GM12878 (cell line): ENCODE measurements around the gene PROSER2. TPM values are rescaled to one million over a fixed set of nuclear protein-coding genes. Genes with fewer than 3 reads are reported as not detected.

Source experiments
- ATAC-seq: fragments of 200-7000 bp; cut with Tn5 transposase; 3 replicates; pipeline ENCODE4 v1.9.1; 2020; ENCODE audit warnings: mild to moderate bottlenecking, moderate library complexity
- BruUV-seq: library from RNA; stranded (reverse); fragments of 400-500 nt; replicated peaks from 2 replicates; lab custom pipeline; 2021; lab: Mats Ljungman, UMichigan
- CTCF ChIA-PET: fragments of 300-600 bp; sonication (Branson Sonifier 250); formaldehyde crosslinking; extraction: SDS; loops from one replicate; lab custom pipeline; 2021; ENCODE audit warnings: inconsistent platforms; lab: Yijun Ruan, JAX
- POLR2A ChIA-PET: fragments of 350-600 bp; formaldehyde crosslinking; extraction: SDS; loops from one replicate; lab custom pipeline; 2021; ENCODE audit warnings: inconsistent platforms; lab: Charles Lee
- RAD21 ChIA-PET: fragments of 300-600 bp; sonication (Branson Sonifier 250); formaldehyde crosslinking; loops from one replicate; lab custom pipeline; 2023; ENCODE audit warnings: antibody characterized with exemption; ENCODE audit not compliant: unreplicated experiment; lab: Charles Lee
- SMC1A ChIA-PET: fragments of 300-600 bp; sonication (Branson Sonifier 250); formaldehyde crosslinking; loops from one replicate; lab custom pipeline; 2023; ENCODE audit not compliant: unreplicated experiment, uncharacterized antibody; lab: Charles Lee
- DNase-seq: peaks from one replicate; pipeline ENCODE4 v3.0.0-alpha.2; 2011; ENCODE audit warnings: low read depth, low spot score
- FAIRE-seq: peaks from 3 replicates; lab custom pipeline; 2011; peaks lifted over from hg19 to GRCh38; lab: Jason Lieb, UNC
- H2AFZ ChIP-seq: 2 replicates; pipeline ENCODE4 v1.6.0; 2011; ENCODE audit warnings: low read depth, low read length, control low read depth; ENCODE audit not compliant: control insufficient read depth
- H3K27ac ChIP-seq: 2 replicates; pipeline ENCODE4 v1.5.1; 2011; ENCODE audit warnings: control low read depth; ENCODE audit not compliant: control insufficient read depth, insufficient read depth
- H3K27me3 ChIP-seq, 2 experiments: replicated peaks in 1 of 2; 2 replicates each; pipeline versions ENCODE4 v1.6.0 to v1.6.1; 2011; ENCODE audit warnings: low read length in 1 of 2; ENCODE audit not compliant: control insufficient read depth in 2 of 2, insufficient read depth in 2 of 2
- H3K36me3 ChIP-seq, 2 experiments: 2 replicates each; pipeline ENCODE4 v1.5.1; 2011; ENCODE audit warnings: low read length in 1 of 2; ENCODE audit not compliant: control insufficient read depth in 2 of 2, insufficient read depth in 2 of 2
- H3K4me1 ChIP-seq: 2 replicates; pipeline ENCODE4 v1.6.1; 2011; ENCODE audit warnings: mild to moderate bottlenecking, low read length, moderate library complexity, mixed read lengths; ENCODE audit not compliant: control insufficient read depth, insufficient read depth
- H3K4me2 ChIP-seq: 2 replicates; pipeline ENCODE4 v1.6.0; 2011; ENCODE audit warnings: control low read depth; ENCODE audit not compliant: control insufficient read depth, insufficient read depth
- H3K4me3 ChIP-seq: fragments of 200-600 bp; sonication (generic); 2 replicates; pipeline ENCODE4 v1.5.1; 2016
- H3K79me2 ChIP-seq: 2 replicates; pipeline ENCODE4 v1.6.0; 2011; ENCODE audit warnings: low read length; ENCODE audit not compliant: control insufficient read depth, insufficient read depth
- H3K9ac ChIP-seq: 2 replicates; pipeline ENCODE4 v1.8.0; 2011; ENCODE audit warnings: low read length, control low read depth, mixed read lengths; ENCODE audit not compliant: control insufficient read depth, insufficient read depth
- H3K9me3 ChIP-seq: replicated peaks from 3 replicates; pipeline ENCODE4 v1.5.1; 2011; ENCODE audit warnings: mild to moderate bottlenecking, low read length; ENCODE audit not compliant: control insufficient read depth, insufficient read depth
- H4K20me1 ChIP-seq: 2 replicates; pipeline ENCODE4 v1.6.0; 2011; ENCODE audit not compliant: control insufficient read depth, insufficient read depth
- BRCA1 ChIP-seq: IDR thresholded peaks from 2 replicates; pipeline ENCODE4 v1.6.1; 2011; ENCODE audit warnings: low read depth, low read length, improper control_type of control experiment
- EGR1 ChIP-seq, 2 experiments: IDR thresholded peaks; 1 replicate in 1 of 2; 2 replicates in 1 of 2; pipeline ENCODE4 v1.6.1; 2011 to 2012; ENCODE audit warnings: low read depth in 2 of 2, low read length in 2 of 2, borderline replicate concordance in 1 of 2, mild to moderate bottlenecking in 1 of 2, moderate library complexity in 1 of 2
- STAT3 ChIP-seq: IDR thresholded peaks from 2 replicates; pipeline ENCODE4 v1.6.1; 2011; ENCODE audit warnings: low read depth, low read length, improper control_type of control experiment
- TBL1XR1 ChIP-seq: IDR thresholded peaks from 2 replicates; pipeline ENCODE4 v1.6.1; 2012; ENCODE audit warnings: low read depth, low read length, improper control_type of control experiment
- WGBS: methylation state at CpG from one replicate; pipeline ENCODE4 v1.1.6; 2016; ENCODE audit warnings: low lambda C conversion rate; ENCODE audit not compliant: insufficient replicate concordance, insufficient coverage; ENCODE audit errors: missing lambda C conversion rate; 5-methylcytosine and 5-hydroxymethylcytosine counted together
- in situ Hi-C: fragments of 300-500 bp; cut with MboI; formaldehyde crosslinking; loops from 9 replicates; pipeline ENCODE4 v1.14.3; 2018; ENCODE audit warnings: mixed read lengths
- intact Hi-C: fragments of 100-400 bp; cut with micrococcal nuclease; formaldehyde crosslinking; loops from one replicate; pipeline ENCODE4 v1.14.2; 2022; ENCODE audit not compliant: unreplicated experiment
- polyA plus RNA-seq, 11 experiments: library from polyadenylated mRNA; depleted of rRNA in 4 of 11; unstranded in 6 of 11; stranded (reverse) in 5 of 11; fragments of >200 nt; fragmentation: Nextera tagmentation in 4 of 11; fragmentation: Illumina TruSeq in 1 of 11; extraction: Ambion mirVana in 4 of 11; extraction: Trizol in 1 of 11; gene quantifications; 1 replicate in 1 of 11; 2 replicates in 10 of 11; pipeline versions ENCODE4 v1.2.1 to v1.2.3, GENCODE V29; 2011 to 2016; ENCODE audit warnings: inconsistent platforms in 2 of 11, missing spikeins in 2 of 11, low read depth in 1 of 11
- total RNA-seq, 4 experiments: library from RNA; depleted of rRNA in 3 of 4; stranded (reverse); fragments of >200 nt in 3 of 4; fragmentation: Illumina TruSeq in 1 of 4; extraction: Trizol in 1 of 4; gene quantifications; 2 replicates each; pipeline versions ENCODE4 v1.2.1 to v1.2.3, GENCODE V29; 2013 to 2021
- TF ChIP-seq, protein P1 (sequence below): fragments of 450-650 bp; IDR thresholded peaks from 2 replicates; pipeline ENCODE4 v1.6.1; 2017; ENCODE audit warnings: mild to moderate bottlenecking, moderate library complexity
- TF ChIP-seq, protein P2 (sequence below): IDR thresholded peaks from 2 replicates; pipeline ENCODE4 v1.6.1; 2012; ENCODE audit warnings: low read length, inconsistent platforms
- TF ChIP-seq, protein P3 (sequence below): fragments of 450-650 bp; conservative IDR thresholded peaks from 2 replicates; pipeline ENCODE4 v1.6.1; 2017; ENCODE audit warnings: mild to moderate bottlenecking, moderate library complexity
- TF ChIP-seq, protein P4 (sequence below): IDR thresholded peaks from 2 replicates; pipeline ENCODE4 v1.6.1; 2012; ENCODE audit warnings: low read depth, low read length, improper control_type of control experiment
- TF ChIP-seq, protein P5 (sequence below): fragments of 450-650 bp; IDR thresholded peaks from 2 replicates; pipeline ENCODE4 v1.6.1; 2017; ENCODE audit warnings: antibody characterized with exemption, mild to moderate bottlenecking, moderate library complexity

PROSER2 gene
- total and polyA plus RNA-seq, 10 of the 15 experiments (the other 5 are each of a cell fraction or from before 2014, with no cell fraction given): 0.04 to 0.25 (median 0.07) TPM; not detected in 6

DNA sequence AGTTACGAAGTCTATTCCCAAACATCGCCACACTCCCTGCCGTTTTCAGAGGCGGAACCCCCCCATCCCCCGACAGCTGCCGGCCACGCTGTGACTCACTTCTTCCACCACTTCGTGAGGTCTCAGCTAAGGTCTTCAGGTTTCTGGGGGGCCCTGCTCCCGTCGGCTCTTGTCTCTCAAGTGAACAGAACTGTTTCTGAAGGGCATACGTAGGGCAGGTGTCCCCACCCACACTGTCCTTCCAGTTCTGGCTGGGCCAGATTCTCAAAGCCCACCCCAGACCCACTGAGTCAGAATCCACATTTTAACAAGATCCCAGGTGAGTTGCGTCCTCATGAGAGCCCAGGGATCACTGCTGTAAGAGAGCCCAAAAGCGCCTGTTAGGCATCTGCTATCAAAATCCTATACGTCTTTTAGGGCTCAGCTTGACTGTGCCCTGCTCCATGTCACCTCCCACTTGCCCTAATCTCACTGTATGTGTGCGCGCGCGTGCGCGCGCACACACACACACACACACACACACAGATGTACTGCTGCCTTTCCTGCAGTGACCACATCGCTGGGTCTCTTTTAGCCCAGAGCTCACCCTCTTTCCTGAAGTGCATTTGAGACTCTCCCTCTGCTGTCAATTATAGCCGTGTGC lies 78.8 kb downstream of the PROSER2 start:
- H2AFZ ChIP-seq: no peak overlapping the region
- H3K79me2 ChIP-seq: no peaks in the 10 kb centered on the region
- H3K27ac ChIP-seq: no peak overlapping the region
- intact Hi-C loops: no loop called here
- in situ Hi-C loops: no loop called here
- H3K4me3 ChIP-seq: no peak overlapping the region
- no peak for FAIRE-seq
- no peaks in the 10 kb centered on the region for H4K20me1 ChIP-seq
- no peak overlapping the region for H3K9ac ChIP-seq
- H3K4me1 ChIP-seq: peaks cover 3% of the 10 kb centered on the region; the same call in 1 of the 2 replicates
- H3K4me2 ChIP-seq: no peak overlapping the region
- ChIA-PET SMC1A (no interaction called here), CTCF (no interaction called here), RAD21 (no interaction called here), POLR2A (no interaction called here)
- no peak for ATAC-seq
- H3K36me3 ChIP-seq: no peaks in the 10 kb centered on the region
- DNase-seq: no peak
- no peaks in the 10 kb centered on the region for H3K27me3 ChIP-seq
- 47% methylated on average over 23 of the region's 23 CpGs for WGBS
- no peaks in the 10 kb centered on the region for H3K9me3 ChIP-seq
- no TSS peak for BruUV-seq
- TF ChIP-seq, protein P1, sequence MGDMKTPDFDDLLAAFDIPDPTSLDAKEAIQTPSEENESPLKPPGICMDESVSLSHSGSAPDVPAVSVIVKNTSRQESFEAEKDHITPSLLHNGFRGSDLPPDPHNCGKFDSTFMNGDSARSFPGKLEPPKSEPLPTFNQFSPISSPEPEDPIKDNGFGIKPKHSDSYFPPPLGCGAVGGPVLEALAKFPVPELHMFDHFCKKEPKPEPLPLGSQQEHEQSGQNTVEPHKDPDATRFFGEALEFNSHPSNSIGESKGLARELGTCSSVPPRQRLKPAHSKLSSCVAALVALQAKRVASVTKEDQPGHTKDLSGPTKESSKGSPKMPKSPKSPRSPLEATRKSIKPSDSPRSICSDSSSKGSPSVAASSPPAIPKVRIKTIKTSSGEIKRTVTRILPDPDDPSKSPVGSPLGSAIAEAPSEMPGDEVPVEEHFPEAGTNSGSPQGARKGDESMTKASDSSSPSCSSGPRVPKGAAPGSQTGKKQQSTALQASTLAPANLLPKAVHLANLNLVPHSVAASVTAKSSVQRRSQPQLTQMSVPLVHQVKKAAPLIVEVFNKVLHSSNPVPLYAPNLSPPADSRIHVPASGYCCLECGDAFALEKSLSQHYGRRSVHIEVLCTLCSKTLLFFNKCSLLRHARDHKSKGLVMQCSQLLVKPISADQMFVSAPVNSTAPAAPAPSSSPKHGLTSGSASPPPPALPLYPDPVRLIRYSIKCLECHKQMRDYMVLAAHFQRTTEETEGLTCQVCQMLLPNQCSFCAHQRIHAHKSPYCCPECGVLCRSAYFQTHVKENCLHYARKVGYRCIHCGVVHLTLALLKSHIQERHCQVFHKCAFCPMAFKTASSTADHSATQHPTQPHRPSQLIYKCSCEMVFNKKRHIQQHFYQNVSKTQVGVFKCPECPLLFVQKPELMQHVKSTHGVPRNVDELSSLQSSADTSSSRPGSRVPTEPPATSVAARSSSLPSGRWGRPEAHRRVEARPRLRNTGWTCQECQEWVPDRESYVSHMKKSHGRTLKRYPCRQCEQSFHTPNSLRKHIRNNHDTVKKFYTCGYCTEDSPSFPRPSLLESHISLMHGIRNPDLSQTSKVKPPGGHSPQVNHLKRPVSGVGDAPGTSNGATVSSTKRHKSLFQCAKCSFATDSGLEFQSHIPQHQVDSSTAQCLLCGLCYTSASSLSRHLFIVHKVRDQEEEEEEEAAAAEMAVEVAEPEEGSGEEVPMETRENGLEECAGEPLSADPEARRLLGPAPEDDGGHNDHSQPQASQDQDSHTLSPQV: no peak
- TF ChIP-seq, protein P2, sequence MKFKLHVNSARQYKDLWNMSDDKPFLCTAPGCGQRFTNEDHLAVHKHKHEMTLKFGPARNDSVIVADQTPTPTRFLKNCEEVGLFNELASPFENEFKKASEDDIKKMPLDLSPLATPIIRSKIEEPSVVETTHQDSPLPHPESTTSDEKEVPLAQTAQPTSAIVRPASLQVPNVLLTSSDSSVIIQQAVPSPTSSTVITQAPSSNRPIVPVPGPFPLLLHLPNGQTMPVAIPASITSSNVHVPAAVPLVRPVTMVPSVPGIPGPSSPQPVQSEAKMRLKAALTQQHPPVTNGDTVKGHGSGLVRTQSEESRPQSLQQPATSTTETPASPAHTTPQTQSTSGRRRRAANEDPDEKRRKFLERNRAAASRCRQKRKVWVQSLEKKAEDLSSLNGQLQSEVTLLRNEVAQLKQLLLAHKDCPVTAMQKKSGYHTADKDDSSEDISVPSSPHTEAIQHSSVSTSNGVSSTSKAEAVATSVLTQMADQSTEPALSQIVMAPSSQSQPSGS: no peak
- TF ChIP-seq, protein P3, sequence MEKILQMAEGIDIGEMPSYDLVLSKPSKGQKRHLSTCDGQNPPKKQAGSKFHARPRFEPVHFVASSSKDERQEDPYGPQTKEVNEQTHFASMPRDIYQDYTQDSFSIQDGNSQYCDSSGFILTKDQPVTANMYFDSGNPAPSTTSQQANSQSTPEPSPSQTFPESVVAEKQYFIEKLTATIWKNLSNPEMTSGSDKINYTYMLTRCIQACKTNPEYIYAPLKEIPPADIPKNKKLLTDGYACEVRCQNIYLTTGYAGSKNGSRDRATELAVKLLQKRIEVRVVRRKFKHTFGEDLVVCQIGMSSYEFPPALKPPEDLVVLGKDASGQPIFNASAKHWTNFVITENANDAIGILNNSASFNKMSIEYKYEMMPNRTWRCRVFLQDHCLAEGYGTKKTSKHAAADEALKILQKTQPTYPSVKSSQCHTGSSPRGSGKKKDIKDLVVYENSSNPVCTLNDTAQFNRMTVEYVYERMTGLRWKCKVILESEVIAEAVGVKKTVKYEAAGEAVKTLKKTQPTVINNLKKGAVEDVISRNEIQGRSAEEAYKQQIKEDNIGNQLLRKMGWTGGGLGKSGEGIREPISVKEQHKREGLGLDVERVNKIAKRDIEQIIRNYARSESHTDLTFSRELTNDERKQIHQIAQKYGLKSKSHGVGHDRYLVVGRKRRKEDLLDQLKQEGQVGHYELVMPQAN: no peak
- TF ChIP-seq, protein P4, sequence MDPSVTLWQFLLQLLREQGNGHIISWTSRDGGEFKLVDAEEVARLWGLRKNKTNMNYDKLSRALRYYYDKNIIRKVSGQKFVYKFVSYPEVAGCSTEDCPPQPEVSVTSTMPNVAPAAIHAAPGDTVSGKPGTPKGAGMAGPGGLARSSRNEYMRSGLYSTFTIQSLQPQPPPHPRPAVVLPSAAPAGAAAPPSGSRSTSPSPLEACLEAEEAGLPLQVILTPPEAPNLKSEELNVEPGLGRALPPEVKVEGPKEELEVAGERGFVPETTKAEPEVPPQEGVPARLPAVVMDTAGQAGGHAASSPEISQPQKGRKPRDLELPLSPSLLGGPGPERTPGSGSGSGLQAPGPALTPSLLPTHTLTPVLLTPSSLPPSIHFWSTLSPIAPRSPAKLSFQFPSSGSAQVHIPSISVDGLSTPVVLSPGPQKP: no peak
- TF ChIP-seq EGR1 (IDR thresholded peaks at IDR 0.05; ENCODE audit: borderline replicate concordance in 1 of 2, low read depth in 2 of 2, low read length in 2 of 2) (no peak), BRCA1 (no peak), TBL1XR1 (no peak), STAT3 (no peak)
- TF ChIP-seq, protein P5, sequence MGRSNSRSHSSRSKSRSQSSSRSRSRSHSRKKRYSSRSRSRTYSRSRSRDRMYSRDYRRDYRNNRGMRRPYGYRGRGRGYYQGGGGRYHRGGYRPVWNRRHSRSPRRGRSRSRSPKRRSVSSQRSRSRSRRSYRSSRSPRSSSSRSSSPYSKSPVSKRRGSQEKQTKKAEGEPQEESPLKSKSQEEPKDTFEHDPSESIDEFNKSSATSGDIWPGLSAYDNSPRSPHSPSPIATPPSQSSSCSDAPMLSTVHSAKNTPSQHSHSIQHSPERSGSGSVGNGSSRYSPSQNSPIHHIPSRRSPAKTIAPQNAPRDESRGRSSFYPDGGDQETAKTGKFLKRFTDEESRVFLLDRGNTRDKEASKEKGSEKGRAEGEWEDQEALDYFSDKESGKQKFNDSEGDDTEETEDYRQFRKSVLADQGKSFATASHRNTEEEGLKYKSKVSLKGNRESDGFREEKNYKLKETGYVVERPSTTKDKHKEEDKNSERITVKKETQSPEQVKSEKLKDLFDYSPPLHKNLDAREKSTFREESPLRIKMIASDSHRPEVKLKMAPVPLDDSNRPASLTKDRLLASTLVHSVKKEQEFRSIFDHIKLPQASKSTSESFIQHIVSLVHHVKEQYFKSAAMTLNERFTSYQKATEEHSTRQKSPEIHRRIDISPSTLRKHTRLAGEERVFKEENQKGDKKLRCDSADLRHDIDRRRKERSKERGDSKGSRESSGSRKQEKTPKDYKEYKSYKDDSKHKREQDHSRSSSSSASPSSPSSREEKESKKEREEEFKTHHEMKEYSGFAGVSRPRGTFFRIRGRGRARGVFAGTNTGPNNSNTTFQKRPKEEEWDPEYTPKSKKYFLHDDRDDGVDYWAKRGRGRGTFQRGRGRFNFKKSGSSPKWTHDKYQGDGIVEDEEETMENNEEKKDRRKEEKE: no peak
